HCT116 (cell line): ENCODE measurements around the gene EARS2. TPM values are rescaled to one million over a fixed set of nuclear protein-coding genes. Genes with fewer than 3 reads are reported as not detected.

Source experiments
- ATAC-seq: fragments of 200-7000 bp; cut with Tn5 transposase; 2 replicates; pipeline ENCODE4 v1.9.1; 2020; ENCODE audit warnings: mild to moderate bottlenecking, moderate library complexity
- BruUV-seq: library from RNA; stranded (reverse); fragments of 400-500 nt; replicated peaks from 2 replicates; lab custom pipeline; 2021; lab: Mats Ljungman, UMichigan
- CTCF ChIA-PET: fragments of 300-600 bp; sonication (Branson Sonifier 250); formaldehyde crosslinking; loops from one replicate; lab custom pipeline; 2021; ENCODE audit warnings: antibody characterized with exemption; lab: Charles Lee
- POLR2A ChIA-PET: fragments of 300-600, 350-600 bp; sonication (Branson Sonifier 250); formaldehyde crosslinking; loops from one replicate; lab custom pipeline; 2021; ENCODE audit warnings: antibody characterized with exemption; lab: Charles Lee
- RAD21 ChIA-PET, 2 experiments: fragments of 300-600 bp; sonication (Branson Sonifier 250); formaldehyde crosslinking; loops; one replicate each; lab custom pipeline; 2023; ENCODE audit warnings: low total read pairs in 2 of 2; ENCODE audit not compliant: uncharacterized antibody in 2 of 2, unreplicated experiment in 2 of 2, low non-redundant PET in 1 of 2; lab: Charles Lee
- DNase-seq: peaks from one replicate; pipeline ENCODE4 v3.0.0-alpha.2; 2010; ENCODE audit warnings: low read depth, low spot score
- H2AFZ ChIP-seq: fragments of 200-600 bp; shearing (Covaris generic), sonication (generic); 2 replicates; pipeline ENCODE4 v1.6.1; 2017; ENCODE audit warnings: low read depth, mixed run types, mixed read lengths, antibody characterized with exemption, low read length; ENCODE audit not compliant: poor library complexity, severe bottlenecking
- H3K27ac ChIP-seq: 2 replicates; pipeline ENCODE4 v1.5.1; 2012; ENCODE audit warnings: low read depth, low read length
- H3K27me3 ChIP-seq: fragments of 200-600 bp; sonication (generic); 2 replicates; pipeline ENCODE4 v1.6.1; 2016; ENCODE audit warnings: mixed run types, low read length, mixed read lengths; ENCODE audit not compliant: insufficient read depth
- H3K36me3 ChIP-seq, 2 experiments: fragments of 200-500 bp in 1 of 2; fragments of 200-600 bp in 1 of 2; sonication (Bioruptor generic) in 1 of 2; sonication (generic) in 1 of 2; 2 replicates each; pipeline versions ENCODE4 v1.5.1 to v1.6.1; 2014 to 2016; ENCODE audit warnings: low read length in 2 of 2, inconsistent platforms in 1 of 2, mixed read lengths in 1 of 2, mixed run types in 1 of 2; ENCODE audit not compliant: insufficient read depth in 2 of 2, control insufficient read depth in 1 of 2
- H3K4me1 ChIP-seq, 2 experiments: fragments of 200-600 bp in 1 of 2; sonication (generic) in 1 of 2; 2 replicates each; pipeline versions ENCODE4 v1.5.1 to v1.6.1; 2012 to 2017; ENCODE audit warnings: low read length in 2 of 2, inconsistent platforms in 1 of 2, mild to moderate bottlenecking in 1 of 2, mixed read lengths in 1 of 2, mixed run types in 1 of 2, moderate library complexity in 1 of 2; ENCODE audit not compliant: insufficient read depth in 2 of 2, control insufficient read depth in 1 of 2
- H3K4me2 ChIP-seq: fragments of 200-600 bp; sonication (generic); 2 replicates; pipeline ENCODE4 v1.6.1; 2017; ENCODE audit warnings: mixed run types, low read length, mixed read lengths
- H3K4me3 ChIP-seq, 2 experiments: fragments of 200-600 bp in 1 of 2; sonication (generic) in 1 of 2; replicated peaks in 1 of 2; 2 replicates each; pipeline ENCODE4 v1.5.1; 2011 to 2016; ENCODE audit warnings: low read length in 2 of 2, control low read depth in 1 of 2, low read depth in 1 of 2, mild to moderate bottlenecking in 1 of 2, mixed read lengths in 1 of 2, mixed run types in 1 of 2
- H3K79me2 ChIP-seq: fragments of 200-600 bp; sonication (generic); 2 replicates; pipeline ENCODE4 v1.6.1; 2017; ENCODE audit warnings: mild to moderate bottlenecking, mixed run types, low read length, moderate library complexity, mixed read lengths; ENCODE audit not compliant: insufficient read depth
- H3K9ac ChIP-seq: fragments of 200-600 bp; sonication (generic); 2 replicates; pipeline ENCODE4 v1.6.1; 2016; ENCODE audit warnings: low read length, mixed read lengths
- H3K9me2 ChIP-seq: fragments of 200-600 bp; sonication (generic), shearing (Covaris generic); 2 replicates; pipeline ENCODE4 v1.6.1; 2017; ENCODE audit warnings: mixed run types, mild to moderate bottlenecking, moderate library complexity; ENCODE audit not compliant: insufficient read depth
- H3K9me3 ChIP-seq, 2 experiments: fragments of 200-500 bp in 1 of 2; fragments of 200-600 bp in 1 of 2; sonication (Bioruptor generic) in 1 of 2; sonication (generic) in 1 of 2; 2 replicates each; pipeline ENCODE4 v1.6.1; 2014 to 2017; ENCODE audit warnings: low read length in 2 of 2, mixed read lengths in 2 of 2, inconsistent platforms in 1 of 2, low read depth in 1 of 2, mild to moderate bottlenecking in 1 of 2, mixed run types in 1 of 2, moderate library complexity in 1 of 2; ENCODE audit not compliant: control insufficient read depth in 1 of 2, insufficient read depth in 1 of 2
- H4K20me1 ChIP-seq: fragments of 200-600 bp; sonication (generic), shearing (Covaris generic); 2 replicates; pipeline ENCODE4 v1.6.1; 2017; ENCODE audit warnings: mixed run types, mild to moderate bottlenecking, moderate library complexity; ENCODE audit not compliant: insufficient read depth
- CBX3 ChIP-seq: IDR thresholded peaks from 2 replicates; pipeline ENCODE4 v1.6.1; 2012; ENCODE audit warnings: low read depth
- CEBPB ChIP-seq: IDR thresholded peaks from 2 replicates; pipeline ENCODE4 v1.6.1; 2012; ENCODE audit warnings: low read depth
- EGR1 ChIP-seq: IDR thresholded peaks from 2 replicates; pipeline ENCODE4 v1.6.1; 2012; ENCODE audit warnings: low read depth
- ELF1 ChIP-seq: IDR thresholded peaks from 2 replicates; pipeline ENCODE4 v1.6.1; 2012; ENCODE audit warnings: low read depth, borderline replicate concordance
- EZH2phosphoT487 ChIP-seq: fragments of 200-600 bp; IDR thresholded peaks from 2 replicates; pipeline ENCODE4 v1.6.1; 2018; ENCODE audit warnings: antibody characterized with exemption, borderline replicate concordance
- FOSL1 ChIP-seq: IDR thresholded peaks from 2 replicates; pipeline ENCODE4 v1.6.1; 2012; ENCODE audit warnings: low read depth
- JUND ChIP-seq: IDR thresholded peaks from 2 replicates; pipeline ENCODE4 v1.6.1; 2012
- POLR2A ChIP-seq: IDR thresholded peaks from 2 replicates; pipeline ENCODE4 v1.7.0; 2011; ENCODE audit warnings: borderline replicate concordance; ENCODE audit not compliant: insufficient read depth, insufficient read length; ENCODE audit errors: extremely low read depth
- POLR2AphosphoS5 ChIP-seq: IDR thresholded peaks from 2 replicates; pipeline ENCODE4 v1.6.1; 2011; ENCODE audit warnings: mild to moderate bottlenecking, low read depth, low read length, moderate library complexity
- SRF ChIP-seq: IDR thresholded peaks from 2 replicates; pipeline ENCODE4 v1.6.1; 2012; ENCODE audit warnings: low read depth
- TCF7L2 ChIP-seq: IDR thresholded peaks from 2 replicates; pipeline ENCODE4 v1.7.0; 2011; ENCODE audit warnings: borderline replicate concordance, inconsistent platforms; ENCODE audit not compliant: insufficient read depth, insufficient read length; ENCODE audit errors: extremely low read depth
- YY1 ChIP-seq: IDR thresholded peaks from 2 replicates; pipeline ENCODE4 v1.6.1; 2011; ENCODE audit warnings: low read length, low read depth, moderate library complexity, mild to moderate bottlenecking; ENCODE audit not compliant: insufficient replicate concordance; ENCODE audit errors: extremely low read depth
- ZFX ChIP-seq: fragments of 450-650 bp; IDR thresholded peaks from 2 replicates; pipeline ENCODE4 v1.6.1; 2017
- intact Hi-C: fragments of 100-400 bp; cut with micrococcal nuclease; formaldehyde crosslinking; loops from 2 replicates; pipeline ENCODE4 v1.10.0; 2022
- total RNA-seq: library from RNA; stranded (reverse); gene quantifications from one replicate; pipeline ENCODE4 v1.2.1, GENCODE V29; 2021; ENCODE audit not compliant: unreplicated experiment
- TF ChIP-seq, protein P1 (sequence below), 3 experiments: fragments of 200-600 bp in 1 of 3; sonication (generic) in 1 of 3; IDR thresholded peaks in 2 of 3; conservative IDR thresholded peaks in 1 of 3; 2 replicates each; pipeline ENCODE4 v1.5.1; 2012 to 2017; ENCODE audit warnings: low read depth in 2 of 3, low read length in 2 of 3, antibody characterized with exemption in 1 of 3, borderline replicate concordance in 1 of 3, control low read depth in 1 of 3, mild to moderate bottlenecking in 1 of 3, mixed read lengths in 1 of 3, mixed run types in 1 of 3, moderate library complexity in 1 of 3; ENCODE audit not compliant: insufficient read depth in 1 of 3
- TF ChIP-seq, protein P2 (sequence below): IDR thresholded peaks from 2 replicates; pipeline ENCODE4 v1.6.1; 2012; ENCODE audit warnings: low read depth
- TF ChIP-seq, protein P3 (sequence below): IDR thresholded peaks from 2 replicates; pipeline ENCODE4 v1.6.1; 2011; ENCODE audit warnings: mild to moderate bottlenecking, low read length, moderate library complexity; ENCODE audit not compliant: insufficient replicate concordance; ENCODE audit errors: extremely low read depth

EARS2 gene
- total RNA-seq, 1 experiment from 2014 or later: 35.6 TPM

DNA sequence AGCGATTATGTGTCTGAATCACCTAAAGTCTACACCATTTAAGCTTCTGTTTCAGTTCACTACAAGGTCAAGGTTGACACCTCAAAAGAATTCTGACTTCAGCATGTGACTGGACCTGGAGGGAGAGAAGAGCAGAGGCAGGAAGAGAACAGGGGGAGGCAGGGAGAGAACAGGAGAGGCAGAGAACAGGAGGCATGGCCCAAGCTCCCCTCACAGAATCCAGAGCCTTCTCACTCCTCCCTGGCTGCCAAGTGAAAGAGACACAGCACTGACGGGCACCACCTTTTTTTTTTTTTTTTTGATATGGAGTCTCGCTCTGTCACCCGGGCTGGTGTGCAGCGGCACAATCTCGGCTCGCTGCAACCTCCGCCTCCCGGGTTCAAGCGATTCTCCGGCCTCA lies 58.3 kb downstream of the EARS2 start:
- BruUV-seq: no TSS peak
- Histone ChIP-seq H3K9me3 (no peaks in the 10 kb centered on the region), H3K4me2 (no peak overlapping the region), H3K4me1 (peaks cover 0 to 21% of the 10 kb centered on the region in 2 experiments; a peak in 3 of 4 replicates), H2AFZ (no peak overlapping the region), H3K79me2 (peaks cover 85% of the 10 kb centered on the region), H3K9me2 (no peaks in the 10 kb centered on the region), H3K4me3 (no peak overlapping the region), H3K9ac (no peak overlapping the region), H3K27me3 (no peaks in the 10 kb centered on the region), H4K20me1 (peaks cover 26% of the 10 kb centered on the region), H3K27ac (no peak overlapping the region), H3K36me3 (peaks cover 6 to 11% of the 10 kb centered on the region in 2 experiments; a peak in 1 of 4 replicates)
- CTCF ChIA-PET: no interaction called here
- intact Hi-C loops: no loop called here
- no peak for DNase-seq
- no peak for ATAC-seq
- RAD21 ChIA-PET: no interaction called here
- TF ChIP-seq EZH2phosphoT487 (no peak), ELF1 (no peak), JUND (no peak), POLR2AphosphoS5 (no peak), FOSL1 (no peak), YY1 (no peak), POLR2A (no peak), TCF7L2 (no peak), CBX3 (no peak), ZFX (no peak), SRF (no peak), EGR1 (no peak), CEBPB (no peak)
- TF ChIP-seq, protein P1, sequence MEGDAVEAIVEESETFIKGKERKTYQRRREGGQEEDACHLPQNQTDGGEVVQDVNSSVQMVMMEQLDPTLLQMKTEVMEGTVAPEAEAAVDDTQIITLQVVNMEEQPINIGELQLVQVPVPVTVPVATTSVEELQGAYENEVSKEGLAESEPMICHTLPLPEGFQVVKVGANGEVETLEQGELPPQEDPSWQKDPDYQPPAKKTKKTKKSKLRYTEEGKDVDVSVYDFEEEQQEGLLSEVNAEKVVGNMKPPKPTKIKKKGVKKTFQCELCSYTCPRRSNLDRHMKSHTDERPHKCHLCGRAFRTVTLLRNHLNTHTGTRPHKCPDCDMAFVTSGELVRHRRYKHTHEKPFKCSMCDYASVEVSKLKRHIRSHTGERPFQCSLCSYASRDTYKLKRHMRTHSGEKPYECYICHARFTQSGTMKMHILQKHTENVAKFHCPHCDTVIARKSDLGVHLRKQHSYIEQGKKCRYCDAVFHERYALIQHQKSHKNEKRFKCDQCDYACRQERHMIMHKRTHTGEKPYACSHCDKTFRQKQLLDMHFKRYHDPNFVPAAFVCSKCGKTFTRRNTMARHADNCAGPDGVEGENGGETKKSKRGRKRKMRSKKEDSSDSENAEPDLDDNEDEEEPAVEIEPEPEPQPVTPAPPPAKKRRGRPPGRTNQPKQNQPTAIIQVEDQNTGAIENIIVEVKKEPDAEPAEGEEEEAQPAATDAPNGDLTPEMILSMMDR (IDR thresholded peaks at IDR 0.05 in 2 of 3, conservative IDR thresholded peaks at IDR 0.05 in 1 of 3; ENCODE audit: borderline replicate concordance in 1 of 3, insufficient read depth in 1 of 3, low read depth in 2 of 3, low read length in 2 of 3): no peak
- TF ChIP-seq, protein P2, sequence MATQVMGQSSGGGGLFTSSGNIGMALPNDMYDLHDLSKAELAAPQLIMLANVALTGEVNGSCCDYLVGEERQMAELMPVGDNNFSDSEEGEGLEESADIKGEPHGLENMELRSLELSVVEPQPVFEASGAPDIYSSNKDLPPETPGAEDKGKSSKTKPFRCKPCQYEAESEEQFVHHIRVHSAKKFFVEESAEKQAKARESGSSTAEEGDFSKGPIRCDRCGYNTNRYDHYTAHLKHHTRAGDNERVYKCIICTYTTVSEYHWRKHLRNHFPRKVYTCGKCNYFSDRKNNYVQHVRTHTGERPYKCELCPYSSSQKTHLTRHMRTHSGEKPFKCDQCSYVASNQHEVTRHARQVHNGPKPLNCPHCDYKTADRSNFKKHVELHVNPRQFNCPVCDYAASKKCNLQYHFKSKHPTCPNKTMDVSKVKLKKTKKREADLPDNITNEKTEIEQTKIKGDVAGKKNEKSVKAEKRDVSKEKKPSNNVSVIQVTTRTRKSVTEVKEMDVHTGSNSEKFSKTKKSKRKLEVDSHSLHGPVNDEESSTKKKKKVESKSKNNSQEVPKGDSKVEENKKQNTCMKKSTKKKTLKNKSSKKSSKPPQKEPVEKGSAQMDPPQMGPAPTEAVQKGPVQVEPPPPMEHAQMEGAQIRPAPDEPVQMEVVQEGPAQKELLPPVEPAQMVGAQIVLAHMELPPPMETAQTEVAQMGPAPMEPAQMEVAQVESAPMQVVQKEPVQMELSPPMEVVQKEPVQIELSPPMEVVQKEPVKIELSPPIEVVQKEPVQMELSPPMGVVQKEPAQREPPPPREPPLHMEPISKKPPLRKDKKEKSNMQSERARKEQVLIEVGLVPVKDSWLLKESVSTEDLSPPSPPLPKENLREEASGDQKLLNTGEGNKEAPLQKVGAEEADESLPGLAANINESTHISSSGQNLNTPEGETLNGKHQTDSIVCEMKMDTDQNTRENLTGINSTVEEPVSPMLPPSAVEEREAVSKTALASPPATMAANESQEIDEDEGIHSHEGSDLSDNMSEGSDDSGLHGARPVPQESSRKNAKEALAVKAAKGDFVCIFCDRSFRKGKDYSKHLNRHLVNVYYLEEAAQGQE: no peak
- TF ChIP-seq, protein P3, sequence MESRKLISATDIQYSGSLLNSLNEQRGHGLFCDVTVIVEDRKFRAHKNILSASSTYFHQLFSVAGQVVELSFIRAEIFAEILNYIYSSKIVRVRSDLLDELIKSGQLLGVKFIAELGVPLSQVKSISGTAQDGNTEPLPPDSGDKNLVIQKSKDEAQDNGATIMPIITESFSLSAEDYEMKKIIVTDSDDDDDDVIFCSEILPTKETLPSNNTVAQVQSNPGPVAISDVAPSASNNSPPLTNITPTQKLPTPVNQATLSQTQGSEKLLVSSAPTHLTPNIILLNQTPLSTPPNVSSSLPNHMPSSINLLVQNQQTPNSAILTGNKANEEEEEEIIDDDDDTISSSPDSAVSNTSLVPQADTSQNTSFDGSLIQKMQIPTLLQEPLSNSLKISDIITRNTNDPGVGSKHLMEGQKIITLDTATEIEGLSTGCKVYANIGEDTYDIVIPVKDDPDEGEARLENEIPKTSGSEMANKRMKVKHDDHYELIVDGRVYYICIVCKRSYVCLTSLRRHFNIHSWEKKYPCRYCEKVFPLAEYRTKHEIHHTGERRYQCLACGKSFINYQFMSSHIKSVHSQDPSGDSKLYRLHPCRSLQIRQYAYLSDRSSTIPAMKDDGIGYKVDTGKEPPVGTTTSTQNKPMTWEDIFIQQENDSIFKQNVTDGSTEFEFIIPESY: no peak
- TF ChIP-seq, all 23 proteins: peak for 0
- POLR2A ChIA-PET: interaction anchor here (0.7 kb wide), 1 partner anchor 61 kb away, joined by 3 read pairs; no protein-coding TSS in a partner anchor
